H4 (cell line): ENCODE data around the gene ARHGAP6. TPM values are rescaled to one million over a fixed set of nuclear protein-coding genes. Genes with fewer than 3 reads are reported as not detected.
"Not testable (repeated sequence)": the region's sequence is repeated elsewhere in the genome, so short reads cannot be mapped to it uniquely, and the experiment has no call there.

Experiments used
- DNase-seq: peaks from one replicate; pipeline ENCODE4 v3.0.0-alpha.2; 2015; ENCODE audit warnings: low spot score
- total RNA-seq: library from RNA; depleted of rRNA; stranded (reverse); fragments of >200 nt; shearing (Covaris generic); gene quantifications from 2 replicates; pipeline ENCODE4 v1.2.3, GENCODE V29; 2014

The ARHGAP6 gene
- total RNA-seq, 1 experiment from 2014 or later, result 0.14 TPM

DNA sequence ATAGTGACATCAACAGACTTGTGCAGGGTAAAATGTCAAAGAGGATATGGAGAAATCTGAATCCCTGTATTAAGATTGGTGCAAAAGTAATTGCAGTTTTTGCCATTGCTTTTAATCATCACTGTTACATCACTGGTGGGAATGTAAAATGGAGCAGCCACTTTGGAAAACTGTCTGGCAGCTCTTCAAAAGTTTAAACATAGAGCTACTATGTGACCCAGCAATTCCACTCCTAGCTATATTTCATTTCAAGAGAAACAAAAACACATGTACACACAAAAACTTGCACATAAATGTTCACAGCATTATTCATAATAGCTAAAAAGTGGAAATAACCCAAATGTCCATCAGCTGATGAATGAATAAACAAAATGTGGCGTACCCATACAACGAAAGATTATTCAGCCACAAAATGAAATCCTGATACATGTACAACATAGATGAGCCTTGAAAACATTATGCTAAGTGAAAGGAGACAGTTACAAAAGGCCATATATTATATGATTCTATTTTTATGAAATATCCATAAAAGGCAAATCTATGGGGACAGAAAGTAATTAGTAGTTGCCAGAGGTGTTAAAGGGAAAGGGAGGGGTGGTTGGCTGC is 266.1 kb downstream of the ARHGAP6 start:
- no peak for DNase-seq

DNA sequence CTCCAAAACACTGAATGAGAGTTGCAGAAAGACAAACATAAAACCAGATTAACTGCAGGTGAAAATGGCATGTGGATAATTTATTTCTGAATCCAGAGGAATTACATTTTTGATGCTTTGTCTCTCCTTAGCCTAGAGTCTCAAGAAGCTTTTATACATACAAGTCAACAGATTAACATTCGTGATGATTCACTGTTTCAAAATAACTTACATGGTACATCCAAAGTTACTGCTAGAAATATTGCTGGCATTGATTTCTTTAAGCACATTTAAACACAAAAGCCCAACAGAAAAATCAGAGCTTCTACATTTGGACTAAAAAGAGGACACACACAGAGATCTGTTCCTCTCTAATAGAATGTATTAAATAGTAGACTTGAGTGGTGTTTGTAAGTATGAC is 266.9 kb downstream of the ARHGAP6 start:
- DNase-seq, result no peak

DNA sequence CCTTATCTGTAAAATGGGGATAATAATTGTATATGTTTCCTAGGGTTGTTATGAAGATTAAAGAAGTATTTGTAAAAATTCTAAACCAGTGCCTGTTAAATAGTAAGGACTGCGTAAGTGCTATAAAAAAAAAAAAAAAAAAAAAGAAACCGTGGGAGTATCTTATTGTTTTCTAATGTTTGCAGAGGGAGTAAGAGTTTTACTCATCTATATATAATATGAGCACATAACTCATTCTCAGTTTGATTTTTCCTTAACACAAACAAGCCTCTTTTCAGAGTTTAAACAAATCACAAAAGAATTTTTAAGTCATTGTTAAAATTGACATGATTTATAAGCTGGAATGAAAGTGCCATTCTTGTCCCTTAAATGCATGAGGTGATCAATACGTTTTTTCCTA is 267.6 kb downstream of the ARHGAP6 start:
- DNase-seq, result no peak

DNA sequence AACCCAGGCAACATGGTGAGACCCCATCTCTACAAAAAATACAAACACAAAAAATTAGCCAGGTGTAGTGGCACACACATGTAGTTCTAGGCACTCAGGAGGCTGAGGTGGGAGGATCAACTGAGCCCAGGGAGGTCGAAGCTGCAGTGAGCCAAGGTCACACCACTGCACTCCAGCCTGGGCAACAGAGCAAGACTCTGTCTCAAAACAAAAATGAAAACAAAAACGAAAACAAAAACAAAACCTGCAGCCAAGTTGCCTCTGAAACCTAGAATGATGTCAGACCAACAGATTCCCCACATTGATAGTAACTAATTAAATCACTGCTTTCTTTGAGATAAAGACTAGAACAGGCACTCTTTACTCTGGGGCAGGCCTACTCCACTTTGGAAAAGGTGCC is 268.0 kb downstream of the ARHGAP6 start:
- DNase-seq, result no peak

DNA sequence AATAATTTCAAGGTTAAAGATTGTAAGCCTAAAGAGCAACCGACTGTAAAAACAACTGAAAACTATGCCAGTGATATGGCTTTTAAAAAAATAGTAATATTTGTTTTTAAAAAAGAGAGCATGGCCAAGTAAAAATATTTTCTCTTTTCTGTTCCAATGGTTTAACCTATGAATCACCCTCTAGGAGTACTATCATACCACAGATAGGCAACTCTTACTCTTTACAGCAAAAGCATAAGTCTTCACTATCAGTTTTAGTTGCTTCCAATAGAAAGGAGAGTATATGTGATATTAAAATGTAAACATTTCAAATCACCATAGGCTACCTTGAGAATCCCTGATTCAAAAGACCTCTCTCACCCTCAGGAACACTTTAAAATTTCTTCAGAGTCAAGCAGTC is 269.9 kb downstream of the ARHGAP6 start:
- no peak for DNase-seq

DNA sequence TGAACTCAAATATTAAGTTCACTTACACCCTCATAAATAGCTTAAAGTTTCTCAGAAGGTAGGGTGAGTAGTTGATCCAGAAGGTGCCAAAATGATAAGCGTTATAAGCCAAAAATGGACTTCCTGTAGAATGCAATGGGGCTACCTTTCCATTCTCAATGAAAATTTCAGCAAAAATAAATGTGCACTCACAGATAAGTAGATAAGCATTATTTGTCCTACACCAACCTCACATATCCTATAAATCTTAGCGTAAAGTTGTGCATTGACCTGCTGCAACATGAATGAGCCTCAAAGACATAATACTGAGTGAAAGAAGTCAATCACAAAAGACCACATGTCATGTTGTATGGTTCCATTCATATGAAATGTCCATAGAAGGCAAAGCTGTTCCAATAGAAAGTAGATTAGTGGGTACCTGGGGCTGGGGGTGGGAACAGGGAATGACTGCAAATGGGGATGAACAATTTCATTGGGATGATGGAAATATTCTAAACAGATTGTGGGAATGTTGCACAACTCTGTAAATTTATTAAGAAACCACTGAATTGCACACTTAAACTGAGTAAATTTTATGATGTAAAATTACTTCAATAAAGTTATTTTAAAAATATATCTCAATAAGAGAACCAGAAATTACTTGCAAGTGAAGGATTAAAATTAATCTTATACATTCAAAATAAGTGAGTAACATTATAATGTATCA is 271.6 kb downstream of the ARHGAP6 start:
- DNase-seq, result no peak

DNA sequence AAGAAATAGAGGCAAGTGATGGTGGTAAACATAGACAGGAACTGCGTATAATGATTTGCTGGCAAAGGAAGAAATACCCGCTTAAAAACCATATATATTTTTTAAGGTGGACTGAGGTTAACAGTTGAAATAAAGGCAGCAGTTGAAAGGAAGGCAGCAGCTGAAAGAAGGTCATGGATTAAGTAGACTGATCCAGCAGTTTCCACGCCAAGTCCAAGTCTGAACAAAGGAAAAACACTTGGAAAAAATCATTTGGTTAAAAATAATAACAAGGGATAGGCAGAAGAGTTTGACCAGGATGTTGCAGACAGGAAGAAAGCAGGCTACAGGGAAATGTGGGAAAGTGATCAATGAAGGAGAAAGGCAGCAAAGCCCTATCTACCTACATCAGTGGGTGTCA is 278.9 kb downstream of the ARHGAP6 start:
- no peak for DNase-seq

DNA sequence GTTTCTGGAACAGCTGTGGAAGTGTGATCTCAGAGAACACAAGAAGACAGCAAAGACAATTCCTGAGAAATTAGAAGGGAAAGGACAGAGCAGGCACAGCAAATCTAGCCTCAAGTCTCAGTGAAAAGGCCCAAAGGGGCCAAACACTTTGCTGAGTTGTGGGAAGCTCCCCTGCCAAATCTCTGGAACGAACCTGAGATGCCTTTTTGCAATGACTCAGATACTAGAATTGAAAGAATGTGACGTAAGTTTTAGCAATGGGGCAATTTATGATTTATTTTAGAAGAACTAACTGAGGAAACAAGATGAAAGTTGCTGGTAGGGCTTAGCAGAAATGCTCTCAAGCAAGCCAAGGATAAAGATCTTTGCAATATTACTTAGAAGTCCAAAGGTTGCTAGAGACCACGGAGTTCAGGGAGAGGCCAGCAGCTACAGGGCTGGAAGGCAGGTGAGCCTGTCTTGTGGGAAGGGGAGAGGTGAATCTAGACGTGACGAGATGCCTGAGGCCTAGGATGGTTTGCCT is 279.7 kb downstream of the ARHGAP6 start:
- DNase-seq, result peak; percentile 5

DNA sequence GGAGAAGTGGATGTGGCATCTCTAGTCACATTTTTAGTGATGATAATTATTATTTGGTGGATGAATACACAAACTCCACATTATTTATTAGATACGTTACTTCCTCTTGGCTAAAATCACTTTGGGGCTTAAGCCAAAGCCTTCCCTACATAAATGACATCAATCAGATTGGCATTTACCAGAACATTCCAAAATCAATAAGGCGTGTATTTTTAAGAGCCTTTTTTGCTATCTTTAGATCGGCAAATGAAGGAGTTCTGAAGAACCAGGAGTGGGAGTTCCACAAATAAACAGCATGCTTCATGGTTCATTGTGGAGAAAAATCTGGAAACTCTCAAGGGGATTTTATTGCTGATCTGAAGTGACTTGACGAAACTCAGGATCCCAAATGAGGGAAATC is 282.8 kb downstream of the ARHGAP6 start:
- no peak for DNase-seq

DNA sequence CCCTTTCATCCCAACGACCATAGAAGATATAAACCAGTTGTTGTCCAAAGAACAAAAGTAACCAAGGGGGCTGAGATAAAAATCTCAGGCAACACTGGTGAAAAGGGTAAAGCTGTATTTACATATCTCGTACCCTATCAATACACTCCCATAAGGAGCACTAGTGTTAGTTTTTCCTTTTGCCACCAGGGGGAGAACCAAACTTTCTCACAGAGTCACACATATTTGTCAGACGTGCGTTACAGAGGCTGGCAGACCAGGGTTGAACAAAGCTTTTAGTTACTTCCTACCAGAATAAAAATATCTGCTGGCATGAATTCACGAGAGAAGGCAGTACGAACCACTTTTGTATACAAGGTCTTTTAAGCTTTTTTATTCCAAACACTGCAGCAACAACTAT is 284.3 kb downstream of the ARHGAP6 start:
- DNase-seq, result peak; percentile 47

DNA sequence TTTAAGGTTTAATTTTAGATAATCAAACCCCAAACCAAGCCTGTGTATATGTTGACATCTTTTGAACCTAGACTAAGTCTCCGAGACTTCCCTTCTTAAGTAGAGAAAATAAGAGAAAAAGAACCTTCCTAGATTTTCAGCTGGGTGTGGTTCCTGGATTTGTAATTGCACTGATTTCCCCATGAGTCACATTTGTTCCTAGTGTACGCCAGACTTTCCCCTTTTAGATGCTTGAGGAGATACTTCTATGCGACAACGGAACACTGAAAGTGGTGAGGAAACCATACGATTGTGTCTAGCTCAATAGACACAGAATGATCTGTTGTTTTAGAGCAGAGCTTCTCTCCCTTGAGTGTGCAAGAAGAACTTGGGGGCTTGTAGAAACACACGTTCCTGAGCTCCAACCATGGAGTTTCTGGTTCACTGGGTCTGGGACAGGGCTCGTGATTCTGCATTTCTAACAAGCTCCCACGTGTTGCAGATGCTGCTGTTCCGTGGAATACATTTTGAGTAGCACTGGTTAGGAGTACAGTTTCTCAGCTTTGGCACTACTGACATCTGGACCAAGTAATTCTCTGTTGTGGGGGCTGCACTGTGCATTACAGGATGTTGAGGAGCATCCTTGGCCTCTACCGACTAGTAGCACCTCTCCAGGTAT is 285.4 kb downstream of the ARHGAP6 start:
- no peak for DNase-seq

DNA sequence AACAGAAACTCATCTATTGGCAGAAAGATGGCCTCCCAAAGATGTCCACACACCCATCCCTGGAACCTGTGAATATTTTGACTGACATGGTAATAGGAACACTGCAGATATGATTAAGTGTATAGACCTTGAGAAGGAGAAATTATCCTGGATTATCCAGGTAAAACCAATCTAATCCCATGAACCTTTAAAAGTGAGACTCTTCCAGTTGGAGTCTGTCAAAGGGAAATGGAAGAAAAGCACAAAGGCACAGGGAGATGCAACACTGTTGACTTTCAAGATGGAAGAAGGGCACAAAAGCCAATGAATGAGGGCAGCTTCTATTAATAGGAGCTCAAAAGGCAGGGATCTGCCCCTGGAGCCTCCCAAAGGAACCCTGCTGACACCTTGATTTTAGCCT is 289.6 kb downstream of the ARHGAP6 start:
- no peak for DNase-seq

DNA sequence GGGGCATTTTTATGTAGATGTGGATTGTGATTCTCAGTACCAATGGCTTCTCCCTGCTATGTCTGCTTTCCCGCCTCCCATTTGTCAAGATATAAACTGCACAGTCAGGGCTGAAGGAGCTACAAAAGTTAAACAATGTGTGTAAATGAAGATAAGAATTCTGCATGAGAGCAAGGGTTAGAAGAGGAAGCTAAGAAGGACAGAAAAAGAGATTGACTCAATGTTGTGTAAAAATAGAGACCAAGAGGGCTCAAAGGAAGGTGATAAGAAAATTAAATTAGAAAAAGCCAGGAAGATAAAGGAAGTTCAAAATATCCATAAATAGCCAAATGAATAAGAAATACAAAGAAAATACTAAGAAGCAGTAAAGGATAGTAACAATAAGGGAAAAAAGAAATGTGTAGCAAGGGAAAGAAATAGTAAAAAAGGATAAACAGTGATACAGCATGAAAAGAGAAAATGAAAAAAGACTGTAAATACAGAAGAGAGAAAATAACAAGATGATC is 290.1 kb downstream of the ARHGAP6 start:
- no peak for DNase-seq

DNA sequence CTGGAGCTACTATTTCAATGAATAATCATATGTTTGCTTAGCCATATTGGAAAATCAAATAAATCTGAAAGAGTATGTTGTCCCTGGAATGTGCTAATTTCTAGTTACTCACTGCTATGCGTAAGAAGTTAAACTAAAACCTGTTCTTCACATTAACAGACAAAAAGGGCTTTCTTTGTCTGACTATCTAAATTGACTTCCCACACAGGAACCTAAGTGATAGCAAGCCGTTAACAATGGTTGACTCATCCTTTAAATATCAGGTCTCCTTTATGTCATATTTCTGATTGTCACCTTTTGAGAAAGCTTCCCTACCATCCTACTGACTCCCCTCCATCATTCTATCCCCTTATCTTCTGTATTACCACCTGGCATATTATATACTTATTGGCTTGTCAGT is 291.1 kb downstream of the ARHGAP6 start:
- DNase-seq, result no peak

DNA sequence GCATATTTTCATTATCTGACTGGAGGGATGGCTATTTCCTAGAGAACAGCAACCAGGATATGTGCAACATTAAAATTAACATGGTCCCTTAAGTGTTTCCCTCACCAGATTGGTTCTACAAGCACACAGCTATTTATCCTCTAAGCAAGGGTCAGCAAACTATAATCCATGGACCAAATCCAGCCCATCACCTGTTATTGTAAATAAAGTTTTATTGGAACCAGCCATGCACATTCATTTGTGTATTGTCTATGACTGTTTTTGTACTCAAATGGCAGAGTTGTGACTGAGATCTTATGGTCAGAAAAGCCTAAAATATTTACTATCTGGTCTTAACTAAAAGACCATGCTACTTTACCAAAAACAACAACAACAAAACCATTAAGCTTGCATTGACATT is 294.6 kb downstream of the ARHGAP6 start:
- no peak for DNase-seq

DNA sequence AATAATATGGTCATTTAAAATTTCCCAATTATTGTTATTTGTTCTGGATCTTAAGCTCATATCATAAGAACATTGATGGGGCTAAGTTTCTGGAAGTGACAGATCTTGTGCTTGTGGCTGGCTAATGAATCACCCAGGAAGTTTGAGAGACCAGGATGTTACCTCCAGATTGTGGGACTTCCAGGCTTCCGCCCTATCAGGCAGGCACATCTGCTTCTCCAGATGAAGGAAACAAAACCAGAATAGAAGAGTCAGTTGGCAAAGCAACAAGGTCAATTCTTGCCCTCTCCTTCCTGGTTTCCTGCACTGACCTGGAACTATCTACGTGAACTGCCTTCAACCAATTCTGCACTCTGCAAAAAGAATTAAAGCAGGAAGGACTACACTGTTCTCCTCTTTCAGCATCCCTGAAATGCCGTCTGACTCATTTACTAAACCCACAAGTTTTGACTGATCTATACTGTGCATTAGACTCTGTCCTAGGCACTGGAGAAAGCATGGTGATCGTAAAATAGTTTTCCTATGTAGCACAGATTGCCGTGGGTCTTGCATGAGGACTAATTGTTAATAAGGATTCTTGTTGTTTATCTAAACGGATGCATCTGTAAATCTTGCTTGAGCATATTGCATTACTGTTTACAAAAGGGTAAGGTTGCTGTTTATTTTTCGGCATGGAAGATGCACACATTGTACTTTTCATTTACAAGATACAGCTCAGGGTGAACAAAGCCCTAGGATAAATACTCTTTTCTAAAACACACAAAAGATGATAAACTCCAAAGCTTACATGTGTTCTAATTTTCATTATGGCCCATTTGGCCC is 297.9 kb downstream of the ARHGAP6 start:
- peak; percentile 3 for DNase-seq

DNA sequence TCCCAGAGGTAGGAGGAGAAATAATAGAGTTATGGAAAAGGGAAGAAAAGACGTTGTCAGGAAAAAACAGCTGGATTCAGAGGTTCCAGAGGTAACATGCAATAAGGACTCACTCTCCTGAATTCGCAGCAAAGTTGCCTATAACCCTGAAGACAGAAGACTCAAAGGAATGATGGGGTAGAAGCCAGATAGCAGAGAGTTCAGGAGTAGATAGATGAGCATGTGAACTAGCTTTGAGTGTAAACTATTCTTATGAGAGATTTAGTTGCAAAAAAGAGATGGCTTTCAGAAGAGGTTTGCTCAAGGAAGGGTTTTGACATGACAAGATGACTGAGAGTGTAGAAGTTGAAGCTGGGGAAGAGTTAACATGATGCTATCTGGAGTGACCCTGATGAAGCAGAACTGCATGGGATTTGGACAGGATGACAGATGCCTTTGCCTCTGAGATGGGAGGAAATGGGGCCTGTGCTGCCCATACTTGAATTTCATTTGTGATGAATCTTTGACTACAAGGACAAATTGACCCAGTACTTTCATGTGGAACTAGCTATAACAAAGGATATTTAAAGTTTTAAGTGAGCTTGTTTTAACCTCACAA is 298.6 kb downstream of the ARHGAP6 start:
- no peak for DNase-seq

DNA sequence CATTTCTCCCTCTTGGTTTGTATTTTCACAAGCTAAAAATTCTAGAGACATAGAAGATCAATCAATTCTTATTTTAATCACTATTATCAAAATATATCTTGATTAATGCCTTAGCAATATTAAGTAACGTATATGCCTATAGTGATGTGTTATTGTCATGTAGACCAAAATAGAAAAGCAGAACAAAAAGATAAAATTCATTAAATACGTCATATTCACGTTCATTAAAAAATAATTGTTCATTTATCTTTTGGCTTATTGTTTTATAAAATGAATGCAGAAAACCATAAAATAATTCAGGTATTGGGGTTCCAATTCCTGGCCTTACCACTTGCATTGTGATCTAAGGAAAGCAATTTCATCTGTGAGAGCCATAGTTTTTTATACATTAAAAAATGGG is 300.3 kb downstream of the ARHGAP6 start:
- DNase-seq, result no peak

DNA sequence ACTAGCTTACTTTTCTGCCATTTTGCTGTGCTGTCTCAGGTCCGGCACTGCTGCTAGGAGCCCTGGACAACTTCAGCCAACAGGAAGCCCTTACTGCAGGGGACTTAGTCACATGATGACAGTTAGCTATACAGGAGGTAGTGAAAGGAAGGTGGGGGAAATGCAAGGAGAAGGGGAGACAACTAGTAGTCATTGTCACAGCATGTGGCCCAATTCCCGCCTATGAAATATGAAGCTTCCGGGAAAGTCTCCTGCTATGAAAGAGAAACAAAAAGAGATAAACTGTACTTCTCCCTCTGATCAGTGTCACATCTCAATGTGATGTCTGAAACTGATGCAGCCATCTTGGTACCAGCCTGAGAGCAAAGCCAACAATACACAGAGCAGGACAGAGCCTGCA is 300.9 kb downstream of the ARHGAP6 start:
- DNase-seq, result no peak

DNA sequence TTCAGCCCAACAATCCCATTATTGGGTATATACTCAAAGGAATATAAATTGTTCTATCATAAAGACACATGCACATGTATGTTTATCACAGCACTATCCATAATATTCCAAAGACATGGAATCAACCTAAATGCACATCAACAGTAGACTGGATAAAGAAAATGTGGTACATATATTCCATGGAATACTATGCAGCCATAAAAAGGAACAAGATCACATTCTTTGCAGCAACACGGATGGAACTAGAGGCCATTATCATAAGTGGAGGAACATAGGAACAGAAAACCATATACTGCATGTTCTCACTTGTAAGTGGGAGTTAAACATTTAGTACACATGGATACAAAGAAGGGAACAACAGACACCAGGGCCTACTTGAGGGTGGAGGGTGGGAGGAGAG is 301.9 kb downstream of the ARHGAP6 start:
- DNase-seq, result not testable (repeated sequence)

DNA sequence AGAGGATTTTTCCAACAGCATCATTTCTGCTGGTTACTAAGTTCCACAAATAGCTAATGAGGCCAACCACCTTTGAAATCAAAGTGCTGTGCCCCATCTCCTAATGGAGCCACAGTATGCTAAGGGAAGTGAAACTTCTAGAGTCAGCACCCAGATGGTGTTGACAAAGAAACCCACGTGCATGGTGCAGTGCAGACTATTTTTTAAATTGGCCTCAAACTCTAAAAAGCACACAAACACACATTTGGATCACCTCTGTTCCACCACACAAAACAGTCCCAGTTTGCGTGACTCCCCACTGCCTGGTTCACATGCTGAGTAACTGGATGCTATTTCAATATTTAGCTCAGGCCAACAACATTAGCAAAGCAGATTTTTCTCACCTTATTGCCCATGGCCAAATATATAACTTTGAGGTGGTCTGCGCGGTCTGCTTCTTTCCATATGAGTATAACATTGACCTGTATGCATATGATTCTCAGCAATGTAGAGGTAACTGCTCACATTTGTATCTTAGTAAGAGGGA is 302.6 kb downstream of the ARHGAP6 start:
- no peak for DNase-seq
